OCI-LY3 (cell line): ENCODE measurements around the gene PAK2.

ENCODE experiments used
- H2AFZ ChIP-seq: fragments of 200-600, 300-600 bp; shearing (Covaris generic); 2 replicates; pipeline ENCODE4 v1.6.0; 2014; ENCODE audit warnings: antibody characterized with exemption, low read depth, low read length
- H3K27ac ChIP-seq: fragments of 200-600, 300-600 bp; sonication (generic); 2 replicates; pipeline ENCODE4 v1.5.1; 2014; ENCODE audit warnings: mild to moderate bottlenecking, low read length, moderate library complexity, mixed read lengths
- H3K27me3 ChIP-seq: fragments of 200-600, 300-600 bp; sonication (generic); 2 replicates; pipeline ENCODE4 v1.6.1; 2014; ENCODE audit warnings: low read depth, low read length, mixed read lengths
- H3K36me3 ChIP-seq: fragments of 200-600, 300-600 bp; sonication (generic); replicated peaks from 2 replicates; pipeline ENCODE3; 2014; ENCODE audit warnings: low read depth, low read length, mixed read lengths
- H3K4me1 ChIP-seq: fragments of 300-600, 200-600 bp; sonication (generic); 2 replicates; pipeline ENCODE4 v1.6.1; 2014; ENCODE audit warnings: low read length, mixed read lengths
- H3K4me2 ChIP-seq: fragments of 200-600, 300-600 bp; sonication (generic); 2 replicates; pipeline ENCODE4 v1.6.1; 2014; ENCODE audit warnings: low read length, mixed read lengths
- H3K4me3 ChIP-seq: fragments of 300-600, 200-600 bp; sonication (generic); 2 replicates; pipeline ENCODE4 v1.5.1; 2014; ENCODE audit warnings: antibody characterized with exemption, mild to moderate bottlenecking, low read length, moderate library complexity
- H3K79me2 ChIP-seq: fragments of 300-600, 200-600 bp; shearing (Covaris generic); 2 replicates; pipeline ENCODE4 v1.6.1; 2014; ENCODE audit warnings: mild to moderate bottlenecking, low read length, mixed read lengths
- H3K9ac ChIP-seq: fragments of 300-600, 200-600 bp; shearing (Covaris generic); 2 replicates; pipeline ENCODE4 v1.6.0; 2014; ENCODE audit warnings: mild to moderate bottlenecking, low read length, moderate library complexity
- H3K9me3 ChIP-seq: fragments of 200-600, 300-600 bp; shearing (Covaris generic); 2 replicates; pipeline ENCODE4 v1.6.1; 2014; ENCODE audit warnings: low read length, mixed read lengths; ENCODE audit not compliant: insufficient read depth
- H4K20me1 ChIP-seq: fragments of 200-600, 300-600 bp; sonication (generic); 2 replicates; pipeline ENCODE4 v1.6.1; 2016; ENCODE audit warnings: low read length, mixed read lengths; ENCODE audit not compliant: insufficient read depth
- CTCF ChIP-seq: fragments of 200-600, 300-600 bp; sonication (generic); IDR thresholded peaks from 2 replicates; pipeline ENCODE4 v1.5.1; 2014; ENCODE audit warnings: antibody characterized with exemption, low read length, low read depth
- EZH2phosphoT487 ChIP-seq: fragments of 200-600 bp; shearing (Covaris generic); IDR thresholded peaks from 2 replicates; pipeline ENCODE4 v1.6.1; 2018; ENCODE audit warnings: antibody characterized with exemption, mixed run types, low read depth

The PAK2 gene

GRCh38 chr3:196721097-196721496, 18.6 kb upstream of the PAK2 start:
- Histone ChIP-seq H3K9ac (no peak overlapping the region), H3K9me3 (no peaks in the 10 kb centered on the region), H3K79me2 (peaks cover under 1% of the 10 kb centered on the region; the same call in 1 of the 2 replicates), H3K27me3 (no peaks in the 10 kb centered on the region), H2AFZ (no peak overlapping the region), H3K4me2 (no peak overlapping the region), H3K4me1 (peaks cover 10% of the 10 kb centered on the region), H4K20me1 (no peaks in the 10 kb centered on the region), H3K27ac (no peak overlapping the region), H3K4me3 (no peak overlapping the region), H3K36me3 (peaks cover 27% of the 10 kb centered on the region)
- TF ChIP-seq EZH2phosphoT487, result no peak
- no peak for TF ChIP-seq CTCF

GRCh38 chr3:196726788-196727675, 12.6 kb upstream of the PAK2 start:
- Histone ChIP-seq H3K9ac (no peak overlapping the region), H4K20me1 (no peaks in the 10 kb centered on the region), H3K79me2 (no peaks in the 10 kb centered on the region), H3K27me3 (no peaks in the 10 kb centered on the region), H3K36me3 (peaks cover 16% of the 10 kb centered on the region), H3K4me3 (no peak overlapping the region), H3K4me2 (no peak overlapping the region), H3K9me3 (no peaks in the 10 kb centered on the region), H3K4me1 (no peaks in the 10 kb centered on the region), H3K27ac (no peak overlapping the region), H2AFZ (no peak overlapping the region)
- TF ChIP-seq CTCF (no peak), EZH2phosphoT487 (no peak)

DNA sequence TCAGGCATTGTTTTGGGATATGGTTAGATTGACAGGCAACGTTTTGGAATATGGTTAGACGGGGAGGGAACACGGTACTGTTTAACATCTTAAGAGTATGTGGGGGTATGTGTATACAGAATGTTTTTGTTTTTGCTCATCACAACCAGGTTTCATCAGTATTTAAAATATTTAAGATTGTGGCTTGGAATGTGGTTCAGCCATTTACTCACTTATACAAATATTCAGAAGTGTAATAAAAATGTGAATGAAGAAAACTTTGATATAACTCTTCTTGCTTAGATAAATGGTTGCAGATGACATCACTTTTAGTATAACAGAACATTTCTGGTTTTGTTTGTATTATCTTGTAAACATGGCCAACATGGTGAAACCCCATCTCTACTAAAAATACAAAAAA, 3.9 kb upstream of the PAK2 start:
- no peak overlapping the region for H3K9ac ChIP-seq
- no peaks in the 10 kb centered on the region for H3K9me3 ChIP-seq
- peaks cover 18% of the 10 kb centered on the region for H3K36me3 ChIP-seq
- H2AFZ ChIP-seq, result no peak overlapping the region
- H3K27ac ChIP-seq, result no peak overlapping the region
- H3K4me2 ChIP-seq, result no peak overlapping the region
- H3K4me1 ChIP-seq, result no peaks in the 10 kb centered on the region
- H3K4me3 ChIP-seq, result no peak overlapping the region
- peaks cover 2% of the 10 kb centered on the region; the same call in 1 of the 2 replicates for H4K20me1 ChIP-seq
- TF ChIP-seq EZH2phosphoT487, result no peak
- TF ChIP-seq CTCF, result no peak
- no peaks in the 10 kb centered on the region for H3K27me3 ChIP-seq
- peaks cover 10% of the 10 kb centered on the region for H3K79me2 ChIP-seq

GRCh38 chr3:196736670-196737374, 2.8 kb upstream of the PAK2 start:
- peaks cover 16% of the 10 kb centered on the region for H3K36me3 ChIP-seq
- no peak overlapping the region for H2AFZ ChIP-seq

More at GRCh38 chr3:196736670-196737374, 2.8 kb upstream of the PAK2 start:
- H3K4me1 ChIP-seq, result peaks cover 5% of the 10 kb centered on the region
- H3K27ac ChIP-seq, result no peak overlapping the region
- H4K20me1 ChIP-seq, result peaks cover 12% of the 10 kb centered on the region
- H3K9ac ChIP-seq, result no peak overlapping the region
- peaks cover 20% of the 10 kb centered on the region for H3K79me2 ChIP-seq
- no peak overlapping the region for H3K4me2 ChIP-seq
- H3K4me3 ChIP-seq, result no peak overlapping the region
- TF ChIP-seq EZH2phosphoT487 (no peak), CTCF (no peak)
- H3K9me3 ChIP-seq, result no peaks in the 10 kb centered on the region
- no peaks in the 10 kb centered on the region for H3K27me3 ChIP-seq
